Common myeloid progenitor, CD34-positive (primary cell): ENCODE data around the gene AP1G2.
"Not testable (repeated sequence)": the region's sequence is repeated elsewhere in the genome, so short reads cannot be mapped to it uniquely, and the experiment has no call there.

Experiments
- CTCF ChIA-PET: fragments of 350-600 bp; sonication (Branson Sonifier 250); formaldehyde crosslinking; loops from one replicate; lab custom pipeline; 2021; ENCODE audit warnings: antibody characterized with exemption; lab: Charles Lee
- POLR2A ChIA-PET: fragments of 350-600 bp; sonication (Branson Sonifier 250); formaldehyde crosslinking; loops from one replicate; lab custom pipeline; 2021; ENCODE audit warnings: antibody characterized with exemption; lab: Charles Lee
- DNase-seq, 3 donors: peaks; one replicate each; pipeline versions ENCODE4 v3.0.0 to v3.0.0-alpha.2; 2013
- H3K27ac ChIP-seq, 2 experiments: 1 replicate in 1 of 2; 2 replicates in 1 of 2; pipeline ENCODE4 v1.7.0; 2013; ENCODE audit warnings: inconsistent platforms in 2 of 2, low read length in 2 of 2, mild to moderate bottlenecking in 2 of 2, low read depth in 1 of 2, moderate library complexity in 1 of 2; ENCODE audit not compliant: severe bottlenecking in 2 of 2, insufficient read depth in 1 of 2, poor library complexity in 1 of 2
- H3K27me3 ChIP-seq, 5 experiments: replicated peaks in 2 of 5; 1 replicate in 3 of 5; 2 replicates in 2 of 5; pipeline versions ENCODE4 v1.6.1 to v1.7.0; 2013; ENCODE audit warnings: low read length in 4 of 5, mild to moderate bottlenecking in 2 of 5, moderate library complexity in 2 of 5, inconsistent platforms in 1 of 5; ENCODE audit not compliant: insufficient read depth in 5 of 5, control insufficient read depth in 4 of 5
- H3K36me3 ChIP-seq, 4 experiments: 1 replicate in 2 of 4; 2 replicates in 2 of 4; pipeline versions ENCODE4 v1.6.1 to v1.7.0; 2013; ENCODE audit warnings: low read length in 3 of 4, control low read depth in 1 of 4, mild to moderate bottlenecking in 1 of 4; ENCODE audit not compliant: control insufficient read depth in 4 of 4, insufficient read depth in 4 of 4
- H3K4me1 ChIP-seq, 4 experiments: 1 replicate in 3 of 4; 2 replicates in 1 of 4; pipeline versions ENCODE4 v1.6.1 to v1.7.1; 2013; ENCODE audit warnings: low read length in 3 of 4, mild to moderate bottlenecking in 3 of 4, control low read depth in 1 of 4, inconsistent platforms in 1 of 4, moderate library complexity in 1 of 4; ENCODE audit not compliant: control insufficient read depth in 4 of 4, insufficient read depth in 4 of 4; ENCODE audit errors: control extremely low read depth in 1 of 4
- H3K4me3 ChIP-seq, 7 experiments: 1 replicate in 4 of 7; 2 replicates in 3 of 7; pipeline versions ENCODE4 v1.5.1 to v1.7.0; 2013; ENCODE audit warnings: mild to moderate bottlenecking in 7 of 7, low read length in 6 of 7, moderate library complexity in 6 of 7, inconsistent platforms in 2 of 7, low read depth in 2 of 7, control low read depth in 1 of 7; ENCODE audit not compliant: insufficient read depth in 4 of 7, control insufficient read depth in 1 of 7; ENCODE audit errors: extremely low read depth in 1 of 7
- H3K9me3 ChIP-seq, 5 experiments: 1 replicate in 4 of 5; 2 replicates in 1 of 5; pipeline versions ENCODE4 v1.6.1 to v1.7.1; 2013; ENCODE audit warnings: low read length in 4 of 5, mild to moderate bottlenecking in 2 of 5, inconsistent platforms in 1 of 5, low read depth in 1 of 5, moderate library complexity in 1 of 5; ENCODE audit not compliant: control insufficient read depth in 4 of 5, insufficient read depth in 2 of 5; ENCODE audit errors: control extremely low read depth in 1 of 5
- WGBS: methylation state at CpG from one replicate; pipeline ENCODE4 v1.1.5; 2013; ENCODE audit not compliant: insufficient coverage; 5-methylcytosine and 5-hydroxymethylcytosine counted together

The AP1G2 gene

DNA sequence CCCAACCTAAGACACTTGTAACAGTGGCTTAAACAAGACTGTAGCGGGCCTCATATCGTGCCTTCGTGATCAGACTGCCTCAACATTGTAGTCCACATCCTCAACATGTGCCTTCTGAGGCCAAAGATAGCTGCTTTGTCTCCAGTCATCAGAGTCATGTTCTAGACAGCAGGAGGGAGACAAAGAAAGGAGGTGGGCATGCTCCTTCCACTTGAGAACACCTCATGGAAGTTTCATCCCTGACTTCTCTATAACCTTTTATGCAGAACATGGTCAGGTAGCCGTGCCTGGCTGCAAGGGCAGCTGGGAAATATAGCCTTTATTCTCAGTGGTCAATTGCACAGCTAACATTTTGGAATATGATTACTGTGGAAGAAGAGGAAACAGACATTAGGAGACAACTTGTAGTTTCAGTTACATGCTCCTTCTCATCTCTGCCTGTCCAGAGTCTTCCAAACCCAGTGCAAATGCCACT, 43.3 kb upstream of the AP1G2 start:
- 10% methylated on average over 3 of the region's 4 CpGs for WGBS
- ChIA-PET POLR2A (no interaction called here), CTCF (interaction anchor here (0.6 to 3.9 kb wide), 6 partner anchors 9 to 300 kb away, joined by 3 to 39 read pairs (median 3); no protein-coding TSS in a partner anchor)
- Histone ChIP-seq H3K27me3 (no peaks in the 10 kb centered on the region), H3K27ac (peak overlapping the region in 1 of 2 experiments; percentile 3), H3K4me1 (peaks cover 4 to 21% (median 18%) of the 10 kb centered on the region in 4 experiments), H3K4me3 (no peak overlapping the region), H3K9me3 (peaks cover 0 to 3% (median 0%) of the 10 kb centered on the region in 5 experiments), H3K36me3 (no peaks in the 10 kb centered on the region)
- DNase-seq, result peak in 2 of 3 donors; percentile 31 to 48

- H3K4me1 ChIP-seq, result peaks cover 4 to 24% (median 18%) of the 10 kb centered on the region in 4 experiments
- no peaks in the 10 kb centered on the region for H3K27me3 ChIP-seq
- H3K36me3 ChIP-seq, result no peaks in the 10 kb centered on the region
- peak overlapping the region in 2 of 7 experiments; percentile 20 to 32 for H3K4me3 ChIP-seq
- H3K27ac ChIP-seq, result peak overlapping the region in 1 of 2 experiments; percentile 3
- ChIA-PET CTCF (interaction anchor here (1.0 to 3.9 kb wide), 5 partner anchors 9 to 300 kb away, joined by 3 to 39 read pairs (median 3); no protein-coding TSS in a partner anchor), POLR2A (no interaction called here)
- peaks cover 0 to 3% (median 0%) of the 10 kb centered on the region in 5 experiments for H3K9me3 ChIP-seq
- 0% methylated on average over 1 of the region's 2 CpGs for WGBS
- DNase-seq, result peak in 2 of 3 donors; percentile 48 to 70
These were observed 42.7 kb upstream of the AP1G2 start for GRCh38 chr14:23610090-23610814.

DNA sequence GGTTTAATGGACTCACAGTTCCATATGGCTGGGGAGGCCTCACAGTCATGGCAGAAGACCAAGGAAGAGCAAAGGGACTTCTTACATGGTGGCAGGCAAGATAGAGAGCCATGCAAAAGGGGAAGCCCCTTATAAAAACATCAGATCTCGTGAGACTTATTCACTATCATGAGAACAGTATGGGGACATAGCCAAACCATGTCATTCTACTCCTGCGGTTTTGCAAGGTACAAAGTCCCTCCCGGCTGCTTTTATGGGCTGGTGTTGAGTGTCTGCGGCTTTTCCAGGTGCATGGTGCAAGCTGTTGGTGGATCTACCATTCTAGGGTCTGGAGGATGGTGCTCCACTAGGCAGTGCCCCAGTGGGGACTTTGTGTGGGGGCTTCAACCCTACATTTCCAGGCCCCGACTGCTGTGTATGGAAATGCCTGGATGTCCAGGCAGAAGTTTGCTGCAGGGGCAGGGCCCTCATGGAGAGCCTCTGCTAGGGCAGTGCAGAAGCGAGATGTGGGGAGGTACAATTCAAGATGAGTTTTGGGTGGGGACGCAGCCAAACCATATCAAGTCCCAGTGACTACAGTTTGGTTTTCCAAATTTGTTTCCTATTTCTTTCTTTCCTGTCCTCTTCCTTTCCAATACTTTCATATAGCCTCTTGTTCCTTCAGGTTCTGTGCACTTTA, 42.0 kb upstream of the AP1G2 start:
- H3K9me3 ChIP-seq, H3K27ac ChIP-seq, H3K27me3 ChIP-seq, H3K36me3 ChIP-seq, DNase-seq, POLR2A ChIA-PET: not testable (repeated sequence)
- peaks cover 4 to 25% (median 18%) of the 10 kb centered on the region in 4 experiments for H3K4me1 ChIP-seq
- H3K4me3 ChIP-seq, result peak overlapping the region in 1 of 7 experiments; percentile 32
- WGBS, result 94% methylated on average over 3 of the region's 7 CpGs
- CTCF ChIA-PET, result interaction anchor here (1.3 to 3.9 kb wide), 3 partner anchors 21 to 301 kb away, joined by 3 to 39 read pairs (median 3); no protein-coding TSS in a partner anchor

- no peaks in the 10 kb centered on the region for H3K27me3 ChIP-seq
- H3K4me1 ChIP-seq, result peaks cover 4 to 25% (median 18%) of the 10 kb centered on the region in 4 experiments
- peaks cover 0 to 3% (median 0%) of the 10 kb centered on the region in 5 experiments for H3K9me3 ChIP-seq
- DNase-seq, result no peak
- POLR2A ChIA-PET, result no interaction called here
- no peaks in the 10 kb centered on the region for H3K36me3 ChIP-seq
- H3K4me3 ChIP-seq, result no peak overlapping the region
- CTCF ChIA-PET, result no interaction called here
- WGBS, result 100% methylated on average over 2 of the region's 3 CpGs
- H3K27ac ChIP-seq, result no peak overlapping the region
These were observed 41.4 kb upstream of the AP1G2 start for GRCh38 chr14:23609001-23609400.

DNA sequence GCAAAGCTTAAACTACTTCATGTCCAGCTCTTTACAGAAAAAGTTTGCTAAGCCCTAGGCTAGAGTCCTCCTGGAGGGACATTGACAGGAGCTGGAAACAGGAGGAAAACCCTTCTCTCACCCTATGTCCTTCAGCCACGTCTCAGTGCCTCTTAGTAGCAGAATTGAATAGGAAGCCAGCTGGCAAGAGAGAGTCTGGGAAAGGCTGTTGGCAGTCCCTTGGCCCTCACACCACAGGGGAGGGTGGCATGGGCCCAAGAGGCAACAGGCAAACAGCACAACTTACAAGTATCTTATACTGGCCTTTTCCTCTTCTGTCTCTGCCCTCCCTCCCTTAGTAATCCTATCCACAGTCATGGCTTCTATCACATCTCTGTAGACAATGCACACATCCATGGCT, 40.9 kb upstream of the AP1G2 start:
- H3K27ac ChIP-seq, result no peak overlapping the region
- 80% methylated on average over 1 of the region's 1 CpG for WGBS
- POLR2A ChIA-PET, result no interaction called here
- no peaks in the 10 kb centered on the region for H3K36me3 ChIP-seq
- no peak for DNase-seq
- no peak overlapping the region for H3K4me3 ChIP-seq
- CTCF ChIA-PET, result no interaction called here
- H3K9me3 ChIP-seq, result peaks cover 0 to 3% (median 0%) of the 10 kb centered on the region in 5 experiments
- H3K27me3 ChIP-seq, result no peaks in the 10 kb centered on the region
- H3K4me1 ChIP-seq, result peaks cover 4 to 25% (median 18%) of the 10 kb centered on the region in 4 experiments

DNA sequence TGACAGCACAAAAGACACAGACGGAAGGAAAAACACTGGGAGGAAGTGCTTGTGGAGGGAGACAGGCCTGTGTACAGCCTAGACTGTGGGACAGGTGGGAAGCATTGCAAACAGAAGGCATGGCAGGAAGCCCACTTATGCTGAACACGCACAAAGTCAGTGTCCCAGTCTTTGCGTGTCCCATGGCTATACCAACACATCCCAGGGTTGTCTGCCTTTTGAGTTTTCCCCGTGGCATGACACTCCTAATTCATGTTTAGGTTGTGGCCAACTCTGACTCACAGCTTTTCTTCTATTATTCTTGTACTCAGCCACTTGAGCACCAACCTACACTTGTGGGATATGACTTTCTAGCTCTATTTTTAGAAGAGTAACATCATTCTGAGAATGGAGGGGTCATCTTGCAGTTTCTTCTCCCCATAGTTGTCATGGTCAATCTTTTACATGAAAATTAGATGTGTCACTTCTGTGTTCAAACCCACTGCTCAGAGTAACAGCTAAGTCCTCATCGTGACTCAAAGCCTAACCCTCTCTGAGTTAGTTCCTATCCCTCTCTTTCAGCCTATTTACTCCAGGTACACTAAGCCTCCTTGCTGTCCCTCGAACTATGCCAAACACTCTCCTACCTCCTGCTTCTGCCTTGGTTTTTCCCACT, 38.5 kb upstream of the AP1G2 start:
- WGBS, result 78% methylated on average over 6 of the region's 6 CpGs
- H3K9me3 ChIP-seq, result peaks cover 0 to 3% (median 0%) of the 10 kb centered on the region in 5 experiments
- H3K27me3 ChIP-seq, result no peaks in the 10 kb centered on the region
- ChIA-PET CTCF (interaction anchor here (0.8 kb wide), 1 partner anchor 32 kb away, joined by 3 read pairs; no protein-coding TSS in a partner anchor), POLR2A (no interaction called here)
- no peak overlapping the region for H3K4me3 ChIP-seq
- H3K4me1 ChIP-seq, result peaks cover 4 to 23% (median 16%) of the 10 kb centered on the region in 4 experiments
- DNase-seq, result no peak
- H3K27ac ChIP-seq, result no peak overlapping the region
- H3K36me3 ChIP-seq, result no peaks in the 10 kb centered on the region
